K562 (cell line): Measurements from ENCODE around the gene YJU2. TPM values are rescaled to one million over a fixed set of nuclear protein-coding genes. Genes with fewer than 3 reads are reported as not detected.
A peak's percentile ranks its signal among the peaks of the same experiment; 100 is the strongest.

Experiments used
- ARNT ChIP-seq, 2 experiments: fragments of 450-650 bp; IDR thresholded peaks; 2 replicates each; pipeline ENCODE4 v1.6.1; 2016; ENCODE audit warnings: mild to moderate bottlenecking in 1 of 2
- ASH1L ChIP-seq: fragments of 450-650 bp; IDR thresholded peaks from 2 replicates; pipeline ENCODE4 v1.6.1; 2018; ENCODE audit warnings: borderline replicate concordance, mild to moderate bottlenecking, low read depth; ENCODE audit not compliant: partially characterized antibody
- ATF7 ChIP-seq: fragments of 450-650 bp; IDR thresholded peaks from 2 replicates; pipeline ENCODE4 v1.7.1; 2014; ENCODE audit warnings: mild to moderate bottlenecking, moderate library complexity
- BRF2 ChIP-seq: IDR thresholded peaks from 3 replicates; pipeline ENCODE4 v1.6.1; 2011; ENCODE audit warnings: borderline replicate concordance, mild to moderate bottlenecking; ENCODE audit not compliant: insufficient read length, insufficient read depth
- C11orf30 ChIP-seq: fragments of 450-650 bp; IDR thresholded peaks from 2 replicates; pipeline ENCODE4 v1.6.1; 2016; ENCODE audit warnings: low read depth, mild to moderate bottlenecking
- CEBPG ChIP-seq, 3 experiments: fragments of 200-800 bp in 1 of 3; sonication (Bioruptor generic) in 1 of 3; sonication (generic) in 1 of 3; formaldehyde crosslinking in 1 of 3; IDR thresholded peaks in 2 of 3; conservative IDR thresholded peaks in 1 of 3; 2 replicates each; pipeline versions ENCODE4 v1.6.1 to v1.8.0; 2016 to 2022; ENCODE audit warnings: missing compliant biosample characterization in 2 of 3, missing genetic modification characterization in 2 of 3, mild to moderate bottlenecking in 1 of 3, missing genetic modification reagents in 1 of 3
- ELF4 ChIP-seq: fragments of 450-650 bp; formaldehyde crosslinking; IDR thresholded peaks from 2 replicates; pipeline ENCODE4 v1.4.0; 2022; ENCODE audit warnings: missing genetic modification characterization
- HDAC1 ChIP-seq, 2 experiments: fragments of 450-650 bp; IDR thresholded peaks; 2 replicates each; pipeline ENCODE4 v1.6.1; 2016 to 2017; ENCODE audit warnings: inconsistent platforms in 1 of 2, mild to moderate bottlenecking in 1 of 2, moderate library complexity in 1 of 2
- KDM4B ChIP-seq, 2 experiments: fragments of 450-650 bp in 1 of 2; sonication (generic) in 1 of 2; IDR thresholded peaks; 2 replicates each; pipeline ENCODE4 v1.6.1; 2016 to 2017; ENCODE audit warnings: borderline replicate concordance in 2 of 2, antibody characterized with exemption in 1 of 2, low read depth in 1 of 2, mild to moderate bottlenecking in 1 of 2
- LCOR ChIP-seq: sonication (generic); formaldehyde crosslinking; IDR thresholded peaks from 2 replicates; pipeline ENCODE4 v1.8.0; 2022; ENCODE audit warnings: mild to moderate bottlenecking, missing genetic modification reagents
- MIER1 ChIP-seq: fragments of 450-650 bp; IDR thresholded peaks from 2 replicates; pipeline ENCODE4 v1.6.1; 2016; ENCODE audit warnings: antibody characterized with exemption, mild to moderate bottlenecking, low read depth
- RBM34 ChIP-seq: fragments of 200-400 bp; formaldehyde crosslinking; IDR thresholded peaks from 2 replicates; pipeline ENCODE4 v1.6.1; 2018; ENCODE audit warnings: low read length, borderline replicate concordance; ENCODE audit not compliant: insufficient read depth
- RNF219 ChIP-seq: fragments of 250-450 bp; sonication (Bioruptor Pico); IDR thresholded peaks from 2 replicates; pipeline ENCODE4 v1.5.0; 2022; ENCODE audit warnings: mild to moderate bottlenecking
- SAFB ChIP-seq: fragments of 200-400 bp; formaldehyde crosslinking; IDR thresholded peaks from 2 replicates; pipeline ENCODE4 v1.6.1; 2017; ENCODE audit warnings: low read depth, low read length, borderline replicate concordance
- SETDB1 ChIP-seq: IDR thresholded peaks from one replicate; pipeline ENCODE4 v1.6.1; 2012; ENCODE audit warnings: low read length, control low read depth, inconsistent platforms
- SNAPC5 ChIP-seq: fragments of 250-450 bp; sonication (Bioruptor Pico); IDR thresholded peaks from 2 replicates; pipeline ENCODE4 v1.8.0; 2021; ENCODE audit warnings: moderate library complexity, mild to moderate bottlenecking, inconsistent platforms
- TCF15 ChIP-seq: fragments of 250-450 bp; sonication (Bioruptor Pico); IDR thresholded peaks from 2 replicates; pipeline ENCODE4 v1.8.0; 2022; ENCODE audit warnings: moderate library complexity, mild to moderate bottlenecking, inconsistent platforms
- ZFP1 ChIP-seq: fragments of 450-650 bp; formaldehyde crosslinking; IDR thresholded peaks from 2 replicates; pipeline ENCODE4 v1.4.0; 2020; ENCODE audit warnings: mild to moderate bottlenecking, mixed read lengths
- ZNF232 ChIP-seq: sonication (generic); formaldehyde crosslinking; IDR thresholded peaks from 2 replicates; pipeline ENCODE4 v1.8.0; 2022; ENCODE audit warnings: mild to moderate bottlenecking, missing genetic modification reagents
- ZNF41 ChIP-seq: fragments of 250-450 bp; sonication (Bioruptor Pico); conservative IDR thresholded peaks from 2 replicates; pipeline ENCODE4 v1.4.0; 2020; ENCODE audit warnings: mild to moderate bottlenecking
- ZNF511 ChIP-seq: sonication (generic); formaldehyde crosslinking; IDR thresholded peaks from 2 replicates; pipeline ENCODE4 v1.8.0; 2022; ENCODE audit warnings: mild to moderate bottlenecking, missing genetic modification reagents
- ZNF668 ChIP-seq: fragments of 250-450 bp; sonication (Bioruptor Pico); IDR thresholded peaks from 2 replicates; pipeline ENCODE4 v1.8.0; 2022; ENCODE audit warnings: mild to moderate bottlenecking, inconsistent platforms
- ZNF764 ChIP-seq: fragments of 250-450 bp; sonication (Bioruptor Pico); IDR thresholded peaks from 2 replicates; pipeline ENCODE4 v1.4.0; 2020; ENCODE audit warnings: low read depth, mild to moderate bottlenecking, moderate library complexity
- polyA plus RNA-seq, 8 experiments: library from polyadenylated mRNA; depleted of rRNA in 4 of 8; stranded (reverse) in 5 of 8; unstranded in 3 of 8; fragments of >200 nt; fragmentation: Nextera tagmentation in 2 of 8; fragmentation: Illumina TruSeq in 1 of 8; extraction: Ambion mirVana in 2 of 8; extraction: Trizol in 1 of 8; gene quantifications; 2 replicates each; pipeline versions ENCODE4 v1.2.1 to v1.2.3, GENCODE V29; 2011 to 2014; ENCODE audit warnings: inconsistent platforms in 1 of 8, missing spikeins in 1 of 8
- total RNA-seq, 7 experiments: library from RNA; depleted of rRNA in 6 of 7; stranded (reverse); fragments of >200 nt in 6 of 7; fragmentation: Illumina TruSeq in 2 of 7; extraction: Trizol in 2 of 7; gene quantifications; 2 replicates each; pipeline versions ENCODE4 v1.2.1 to v1.2.3, GENCODE V29; 2011 to 2021; ENCODE audit warnings: low replicate concordance in 1 of 7

YJU2 gene
- total and polyA plus RNA-seq, 9 of the 15 experiments (the other 6 are each of a cell fraction or from before 2014, with no cell fraction given): 0.41 to 34.9 (median 19.3) TPM

- TF ChIP-seq KDM4B (IDR thresholded peaks at IDR 0.05; ENCODE audit: borderline replicate concordance in 2 of 2, low read depth in 1 of 2): no peak
- TF ChIP-seq SNAPC5 (CRISPR knock-in tag): no peak
- TF ChIP-seq ZFP1 (CRISPR knock-in tag): no peak
- no peak for TF ChIP-seq LCOR (CRISPR knock-in tag)
- TF ChIP-seq SETDB1: no peak
- TF ChIP-seq ELF4: peak; percentile 63; the same call in 1 of the 2 replicates
- TF ChIP-seq SAFB: no peak
- TF ChIP-seq HDAC1 (IDR thresholded peaks at IDR 0.05): peak in 1 of 2 experiments; percentile 38; a peak in 1 of 4 replicates
- TF ChIP-seq CEBPG (CRISPR knock-in tag; IDR thresholded peaks at IDR 0.05): no peak
- no peak for TF ChIP-seq CEBPG (tag; conservative IDR thresholded peaks at IDR 0.05 in 1 of 2, IDR thresholded peaks at IDR 0.05 in 1 of 2)
- peak in 1 of 2 experiments; percentile 54; a peak in 1 of 4 replicates for TF ChIP-seq ARNT (IDR thresholded peaks at IDR 0.05)
- no peak for TF ChIP-seq ATF7
- TF ChIP-seq ZNF764 (CRISPR knock-in tag): no peak
- no peak for TF ChIP-seq ZNF511 (CRISPR knock-in tag)
- no peak for TF ChIP-seq BRF2
- no peak for TF ChIP-seq ASH1L
- no peak for TF ChIP-seq ZNF232 (CRISPR knock-in tag)
- no peak for TF ChIP-seq TCF15 (CRISPR knock-in tag)
- TF ChIP-seq ZNF41: no peak
- no peak for TF ChIP-seq RNF219 (CRISPR knock-in tag)
- TF ChIP-seq ZNF668: no peak
- TF ChIP-seq C11orf30: no peak
- TF ChIP-seq MIER1: no peak
- no peak for TF ChIP-seq RBM34
These were observed 20.4 kb downstream of the YJU2 start (continued) for GRCh38 chr19:4267101-4267900.
